Endothelial cell of umbilical vein (primary cell): ENCODE data around the gene KDM4B. TPM values are rescaled to one million over a fixed set of nuclear protein-coding genes. Genes with fewer than 3 reads are reported as not detected.

Source experiments
- BruUV-seq: library from RNA; stranded (reverse); fragments of 400-500 nt; replicated peaks from 2 replicates; lab custom pipeline; 2021; lab: Mats Ljungman, UMichigan
- CTCF ChIA-PET: fragments of 300-600, 350-600 bp; sonication (Branson Sonifier 250); formaldehyde crosslinking; loops from one replicate; lab custom pipeline; 2021; ENCODE audit warnings: antibody characterized with exemption, inconsistent platforms; lab: Charles Lee
- POLR2A ChIA-PET: fragments of 300-600, 350-600 bp; sonication (Branson Sonifier 250); formaldehyde crosslinking; loops from one replicate; lab custom pipeline; 2021; ENCODE audit warnings: antibody characterized with exemption, inconsistent platforms; lab: Charles Lee
- DNase-seq: peaks from one replicate; pipeline ENCODE4 v3.0.0-alpha.2; 2011; ENCODE audit warnings: low read depth, low spot score
- FAIRE-seq: peaks from 2 replicates; lab custom pipeline; 2011; peaks lifted over from hg19 to GRCh38; lab: Jason Lieb, UNC
- H2AFZ ChIP-seq: 2 replicates; pipeline ENCODE4 v1.6.0; 2012; ENCODE audit warnings: low read depth, low read length, control low read depth, inconsistent platforms
- H3K27ac ChIP-seq: 2 replicates; pipeline ENCODE4 v1.5.1; 2011; ENCODE audit warnings: low read depth, mild to moderate bottlenecking, control low read depth, low read length, moderate library complexity; ENCODE audit not compliant: insufficient read depth
- H3K27me3 ChIP-seq, 2 experiments: 2 replicates each; pipeline versions ENCODE4 v1.6.0 to v1.6.1; 2011; ENCODE audit warnings: low read length in 2 of 2, mixed read lengths in 1 of 2; ENCODE audit not compliant: control insufficient read depth in 2 of 2, insufficient read depth in 2 of 2
- H3K36me3 ChIP-seq, 2 experiments: 2 replicates in 1 of 2; 3 replicates in 1 of 2; pipeline ENCODE4 v1.5.1; 2011; ENCODE audit warnings: low read length in 2 of 2, mild to moderate bottlenecking in 1 of 2, moderate library complexity in 1 of 2; ENCODE audit not compliant: control insufficient read depth in 2 of 2, insufficient read depth in 2 of 2; ENCODE audit errors: extremely low read depth in 1 of 2
- H3K4me1 ChIP-seq: 3 replicates; pipeline ENCODE4 v1.5.1; 2011; ENCODE audit warnings: mild to moderate bottlenecking, low read length; ENCODE audit not compliant: control insufficient read depth, insufficient read depth; ENCODE audit errors: extremely low read depth
- H3K4me2 ChIP-seq: 2 replicates; pipeline ENCODE4 v1.6.1; 2011; ENCODE audit warnings: low read length, control low read depth, mixed read lengths; ENCODE audit not compliant: insufficient read depth
- H3K4me3 ChIP-seq, 3 experiments: fragments of 200-600 bp in 1 of 3; sonication (generic), shearing (Covaris generic) in 1 of 3; replicated peaks in 1 of 3; 2 replicates each; pipeline ENCODE4 v1.5.1; 2011 to 2016; ENCODE audit warnings: control low read depth in 3 of 3, low read length in 3 of 3, mild to moderate bottlenecking in 2 of 3, inconsistent platforms in 1 of 3, low read depth in 1 of 3, moderate library complexity in 1 of 3; ENCODE audit not compliant: insufficient read depth in 1 of 3
- H3K79me2 ChIP-seq: 2 replicates; pipeline ENCODE4 v1.6.0; 2012; ENCODE audit warnings: low read length, inconsistent platforms; ENCODE audit not compliant: control insufficient read depth, insufficient read depth
- H3K9ac ChIP-seq: replicated peaks from 2 replicates; pipeline ENCODE3; 2011; ENCODE audit warnings: low read length, control low read depth; ENCODE audit not compliant: insufficient read depth; ENCODE audit errors: extremely low read depth
- H3K9me1 ChIP-seq: replicated peaks from 3 replicates; pipeline ENCODE4 v1.6.0; 2011; ENCODE audit warnings: mild to moderate bottlenecking, low read length; ENCODE audit not compliant: control insufficient read depth, insufficient read depth; ENCODE audit errors: extremely low read depth
- H3K9me3 ChIP-seq: replicated peaks from 2 replicates; pipeline ENCODE4 v1.5.1; 2012; ENCODE audit warnings: low read length, inconsistent platforms; ENCODE audit not compliant: control insufficient read depth, insufficient read depth
- H4K20me1 ChIP-seq: replicated peaks from 2 replicates; pipeline ENCODE3; 2011; ENCODE audit warnings: mild to moderate bottlenecking, low read length; ENCODE audit not compliant: control insufficient read depth, insufficient read depth; ENCODE audit errors: extremely low read depth
- CTCF ChIP-seq, 2 donors: IDR thresholded peaks; 1 replicate in 1 of 2; 2 replicates in 1 of 2; pipeline ENCODE4 v1.5.1; 2011; ENCODE audit warnings: low read length in 2 of 2, mild to moderate bottlenecking in 2 of 2, moderate library complexity in 2 of 2, control low read depth in 1 of 2, inconsistent platforms in 1 of 2, low read depth in 1 of 2; ENCODE audit not compliant: insufficient read depth in 1 of 2; ENCODE audit errors: extremely low read depth in 1 of 2
- EZH2 ChIP-seq: IDR thresholded peaks from 2 replicates; pipeline ENCODE4 v1.6.1; 2012; ENCODE audit warnings: borderline replicate concordance, low read depth, mild to moderate bottlenecking, moderate library complexity, low read length, inconsistent platforms; ENCODE audit not compliant: severe bottlenecking
- GATA2 ChIP-seq: IDR thresholded peaks from 2 replicates; pipeline ENCODE4 v1.7.0; 2011; ENCODE audit warnings: low read depth, mild to moderate bottlenecking, moderate library complexity, mixed read lengths, low read length; ENCODE audit not compliant: insufficient read length, insufficient read depth
- JUN ChIP-seq: IDR thresholded peaks from 2 replicates; pipeline ENCODE4 v1.6.1; 2011; ENCODE audit warnings: borderline replicate concordance, low read depth; ENCODE audit not compliant: insufficient read length, insufficient read depth
- MYC ChIP-seq: IDR thresholded peaks from one replicate; pipeline ENCODE4 v1.6.1; 2011; ENCODE audit warnings: mild to moderate bottlenecking, low read depth, low read length
- dilution Hi-C: fragments of 300-500 bp; cut with MboI; formaldehyde crosslinking; loops from one replicate; pipeline ENCODE4 v1.15.0; 2019; ENCODE audit warnings: low sequenced_read_pairs; ENCODE audit not compliant: extremely low pct_ligation_motif_present
- intact Hi-C: fragments of 100-400 bp; cut with micrococcal nuclease; formaldehyde crosslinking; loops from one replicate; pipeline ENCODE4 v1.10.0; 2022
- polyA plus RNA-seq, 4 experiments: library from polyadenylated mRNA; depleted of rRNA in 3 of 4; stranded (reverse) in 3 of 4; unstranded in 1 of 4; fragments of >200 nt; gene quantifications; 2 replicates each; pipeline versions ENCODE4 v1.2.1 to v1.2.3, GENCODE V29; 2011 to 2012; ENCODE audit warnings: missing spikeins in 1 of 4
- total RNA-seq: library from RNA; stranded (reverse); gene quantifications from 2 replicates; pipeline ENCODE4 v1.2.3, GENCODE V29; 2021

The KDM4B gene
- total and polyA plus RNA-seq, 2 donors (not counting 3 experiments of a cell fraction or from before 2014, with no cell fraction given): 12.4 to 37.2 TPM

GRCh38 chr19:5037936-5038335 lies 69.0 kb downstream of the KDM4B start:
- Histone ChIP-seq H3K27me3 (no peaks in the 10 kb centered on the region), H3K9ac (no peak overlapping the region), H2AFZ (no peak overlapping the region), H3K4me1 (peaks cover 5% of the 10 kb centered on the region), H3K4me3 (no peak overlapping the region), H3K36me3 (peaks cover 0 to 21% of the 10 kb centered on the region in 2 experiments), H3K79me2 (no peaks in the 10 kb centered on the region), H3K27ac (no peak overlapping the region), H3K4me2 (no peak overlapping the region), H3K9me3 (no peaks in the 10 kb centered on the region), H3K9me1 (no peaks in the 10 kb centered on the region), H4K20me1 (no peaks in the 10 kb centered on the region)
- CTCF ChIA-PET: interaction anchor here (2.5 kb wide), 1 partner anchor 10 kb away, joined by 13 read pairs; no protein-coding TSS in a partner anchor
- FAIRE-seq (no peak), DNase-seq (no peak)
- TF ChIP-seq MYC: no peak
- no peak for TF ChIP-seq GATA2
- dilution Hi-C loops: no loop called here
- POLR2A ChIA-PET: no interaction called here
- intact Hi-C loops: no loop called here
- BruUV-seq: no TSS peak

GRCh38 chr19:5038631-5039271 lies 69.8 kb downstream of the KDM4B start:
- no TSS peak for BruUV-seq
- no peak overlapping the region for H3K27ac ChIP-seq
- peaks cover 0 to 16% of the 10 kb centered on the region in 2 experiments for H3K36me3 ChIP-seq
- no peak overlapping the region for H3K9ac ChIP-seq
- TF ChIP-seq JUN: no peak
- no peak for TF ChIP-seq EZH2
- peak; percentile 44 to 51 for TF ChIP-seq CTCF (IDR thresholded peaks at IDR 0.05; ENCODE audit: extremely low read depth in 1 of 2, insufficient read depth in 1 of 2, low read depth in 1 of 2, low read length in 2 of 2)
- DNase-seq: no peak
- ChIA-PET CTCF (interaction anchor here (0.7 to 2.5 kb wide), 8 partner anchors 8 to 229 kb away, joined by 3 to 13 read pairs (median 4); no protein-coding TSS in a partner anchor), POLR2A (no interaction called here)
- no peak for FAIRE-seq
- H3K79me2 ChIP-seq: no peaks in the 10 kb centered on the region
- no peaks in the 10 kb centered on the region for H3K9me1 ChIP-seq
- intact Hi-C loops: no loop called here
- H3K27me3 ChIP-seq: no peaks in the 10 kb centered on the region
- no peak overlapping the region for H2AFZ ChIP-seq
- no peaks in the 10 kb centered on the region for H3K9me3 ChIP-seq
- H3K4me2 ChIP-seq: no peak overlapping the region
- dilution Hi-C loops: no loop called here
- peaks cover 5% of the 10 kb centered on the region for H3K4me1 ChIP-seq
- no peaks in the 10 kb centered on the region for H4K20me1 ChIP-seq
- H3K4me3 ChIP-seq: no peak overlapping the region
